Ectodermal cell (in vitro differentiated cells): Measurements from ENCODE around the gene OR51E1. TPM values are rescaled to one million over a fixed set of nuclear protein-coding genes. Genes with fewer than 3 reads are reported as not detected.

ENCODE experiments used
- H3K27ac ChIP-seq: 2 replicates; pipeline ENCODE4 v1.7.0; 2013; ENCODE audit warnings: mild to moderate bottlenecking, low read depth, low read length; ENCODE audit not compliant: insufficient read depth, poor library complexity, severe bottlenecking
- H3K27me3 ChIP-seq: 2 replicates; pipeline ENCODE4 v1.7.0; 2013; ENCODE audit warnings: mild to moderate bottlenecking, low read length; ENCODE audit not compliant: insufficient read depth, control insufficient read depth, poor library complexity, severe bottlenecking
- H3K36me3 ChIP-seq: one replicate; pipeline ENCODE4 v1.7.0; 2013; ENCODE audit warnings: low read length; ENCODE audit not compliant: control insufficient read depth, insufficient read depth
- H3K4me1 ChIP-seq: one replicate; pipeline ENCODE4 v1.7.0; 2013; ENCODE audit warnings: low read length; ENCODE audit not compliant: control insufficient read depth, insufficient read depth
- H3K4me3 ChIP-seq: 2 replicates; pipeline ENCODE4 v1.7.0; 2013; ENCODE audit warnings: low read depth, low read length, control low read depth; ENCODE audit not compliant: insufficient read depth
- H3K9me3 ChIP-seq: 2 replicates; pipeline ENCODE4 v1.7.0; 2013; ENCODE audit warnings: mild to moderate bottlenecking, low read length, moderate library complexity; ENCODE audit not compliant: control insufficient read depth
- WGBS, 2 experiments: methylation state at CpG; one replicate each; pipeline ENCODE4 v1.1.7; 2013; ENCODE audit warnings: missing lambda C conversion rate in 2 of 2; 5-methylcytosine and 5-hydroxymethylcytosine counted together
- polyA plus RNA-seq, 4 experiments: library from polyadenylated mRNA; stranded (reverse); fragments of 50-300 nt; gene quantifications; one replicate each; pipeline ENCODE4 v1.2.3, GENCODE V29; 2013

Gene OR51E1, protein sequence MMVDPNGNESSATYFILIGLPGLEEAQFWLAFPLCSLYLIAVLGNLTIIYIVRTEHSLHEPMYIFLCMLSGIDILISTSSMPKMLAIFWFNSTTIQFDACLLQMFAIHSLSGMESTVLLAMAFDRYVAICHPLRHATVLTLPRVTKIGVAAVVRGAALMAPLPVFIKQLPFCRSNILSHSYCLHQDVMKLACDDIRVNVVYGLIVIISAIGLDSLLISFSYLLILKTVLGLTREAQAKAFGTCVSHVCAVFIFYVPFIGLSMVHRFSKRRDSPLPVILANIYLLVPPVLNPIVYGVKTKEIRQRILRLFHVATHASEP
- not detected for polyA plus RNA-seq (2013, experiment 1 of 4)
- polyA plus RNA-seq (2013, experiment 2 of 4), result not detected
- not detected for polyA plus RNA-seq (2013, experiment 3 of 4)
- polyA plus RNA-seq (2013, experiment 4 of 4), result not detected

DNA sequence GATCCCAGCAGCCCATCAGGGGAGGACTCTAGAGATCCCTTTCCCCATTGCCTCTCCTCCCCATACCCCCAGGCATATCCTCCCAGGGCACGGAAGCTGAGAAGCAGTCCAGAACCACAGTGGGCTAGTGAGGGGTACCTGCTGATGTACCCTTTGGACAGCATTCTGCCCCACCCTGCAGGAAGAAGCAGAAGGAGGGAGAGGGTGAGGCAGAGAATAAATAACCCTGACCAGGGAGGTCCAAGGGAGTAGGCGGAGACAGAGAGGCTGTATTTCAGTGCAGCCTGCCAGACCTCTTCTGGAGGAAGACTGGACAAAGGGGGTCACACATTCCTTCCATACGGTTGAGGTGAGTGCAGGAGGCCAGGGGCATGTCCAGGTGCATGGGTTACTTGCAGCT lies at the start of gene OR51E1:
OR51E1 (plus strand) TSS at position 301 of the 400 bp plus-strand sequence. CDS start 8,545 bp downstream, outside the sequence.
- no peaks in the 10 kb centered on the region for H3K4me1 ChIP-seq
- H3K4me3 ChIP-seq, result no peak within 1 kb of the TSS
- WGBS, 2 experiments, result 90 to 94% methylated on average over 3 of the region's 3 CpGs
- no peaks in the 10 kb centered on the region for H3K36me3 ChIP-seq
- H3K27ac ChIP-seq, result no peak within 1 kb of the TSS
- no peaks in the 10 kb centered on the region for H3K9me3 ChIP-seq
- no peaks in the 10 kb centered on the region for H3K27me3 ChIP-seq

DNA sequence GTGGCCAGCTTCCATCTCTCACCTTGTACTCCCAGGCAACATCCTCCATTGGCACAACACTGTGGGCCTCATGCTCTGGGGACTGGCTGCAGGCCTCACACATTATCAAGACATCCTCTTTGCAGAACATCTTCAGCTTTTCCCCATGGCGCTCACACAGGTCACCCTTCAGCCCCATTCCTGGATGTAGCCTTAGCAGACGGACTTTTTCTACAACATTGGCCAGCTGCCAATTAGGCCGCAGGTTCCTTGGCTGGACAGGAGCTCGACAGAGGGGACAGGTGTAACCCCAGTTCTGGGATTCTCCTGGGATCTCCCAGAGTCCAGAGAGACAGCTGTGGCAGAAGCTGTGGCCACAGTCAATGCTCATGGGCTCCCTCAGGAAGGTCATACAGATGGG lies 38.7 kb upstream of the OR51E1 start:
- WGBS, 2 experiments, result 94 to 97% methylated on average over 4 of the region's 4 CpGs
- no peaks in the 10 kb centered on the region for H3K9me3 ChIP-seq
- peaks cover 18% of the 10 kb centered on the region for H3K36me3 ChIP-seq
- peaks cover 4% of the 10 kb centered on the region for H3K27me3 ChIP-seq
- no peak overlapping the region for H3K27ac ChIP-seq
- H3K4me3 ChIP-seq, result no peak overlapping the region
- H3K4me1 ChIP-seq, result no peaks in the 10 kb centered on the region

DNA sequence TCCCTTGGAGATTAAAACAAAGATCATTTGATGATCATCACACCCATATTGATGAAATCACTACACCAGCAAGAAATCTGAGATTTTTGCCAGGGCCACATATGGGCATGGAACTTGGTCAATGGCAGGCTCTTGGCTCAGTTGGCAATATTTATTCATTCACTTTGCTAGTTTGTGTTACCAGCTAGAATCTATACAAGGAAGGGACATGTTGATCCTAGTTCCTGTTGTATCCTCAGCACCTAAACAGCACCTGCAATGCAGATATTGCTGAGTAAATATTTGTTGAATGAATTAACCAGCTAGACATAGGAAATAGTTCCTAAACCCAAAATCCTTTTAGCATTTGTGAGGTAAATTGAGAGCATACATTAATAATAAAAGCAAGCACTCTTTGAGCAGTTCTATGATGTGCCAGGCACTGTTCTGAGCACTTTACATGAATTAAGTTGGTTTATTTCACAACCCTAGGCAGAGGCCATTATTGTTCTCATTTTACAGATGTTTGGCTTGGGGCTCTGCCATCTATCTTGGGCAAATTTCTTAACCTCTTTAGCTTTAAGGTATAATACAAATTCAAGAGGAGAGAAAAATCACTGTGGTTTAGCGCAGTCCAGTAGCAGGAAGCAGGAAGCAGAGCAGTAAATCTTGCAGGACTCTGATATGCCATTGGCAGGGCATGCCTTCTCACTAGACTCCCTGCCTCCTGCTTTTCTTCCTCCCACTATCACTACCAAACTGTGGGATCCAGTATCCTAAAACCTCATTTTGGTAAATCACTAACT lies 37.4 kb upstream of the OR51E1 start:
- no peaks in the 10 kb centered on the region for H3K4me1 ChIP-seq
- no peak overlapping the region for H3K27ac ChIP-seq
- peaks cover 4% of the 10 kb centered on the region for H3K27me3 ChIP-seq
- WGBS, 2 experiments, result 100% methylated on average over 1 of the region's 1 CpG
- no peak overlapping the region for H3K4me3 ChIP-seq
- no peaks in the 10 kb centered on the region for H3K9me3 ChIP-seq
- peaks cover 6% of the 10 kb centered on the region for H3K36me3 ChIP-seq

DNA sequence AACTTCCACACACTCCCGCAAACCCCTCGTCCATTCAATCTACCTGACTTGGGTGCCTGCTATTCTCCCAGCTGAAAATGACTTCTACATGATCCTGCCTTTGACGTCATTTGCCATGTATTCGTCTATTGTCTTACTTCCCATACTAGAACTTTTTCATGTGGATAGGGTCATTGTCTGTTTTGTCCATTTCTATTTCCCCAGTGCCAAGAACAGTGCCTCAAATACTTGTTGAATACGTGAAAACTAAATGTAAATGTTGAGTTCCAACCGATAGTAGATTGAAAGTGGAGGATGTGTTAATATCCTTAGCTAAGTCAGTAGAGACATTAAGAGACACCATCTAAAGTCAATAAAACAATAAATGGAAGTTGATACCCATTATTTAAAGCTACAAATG lies 36.7 kb upstream of the OR51E1 start:
- no peaks in the 10 kb centered on the region for H3K4me1 ChIP-seq
- peaks cover 4% of the 10 kb centered on the region for H3K27me3 ChIP-seq
- H3K4me3 ChIP-seq, result peak overlapping the region; percentile 62
- H3K36me3 ChIP-seq, result peaks cover 6% of the 10 kb centered on the region
- H3K9me3 ChIP-seq, result no peaks in the 10 kb centered on the region
- WGBS, 2 experiments, result 74 to 79% methylated on average over 6 of the region's 6 CpGs
- no peak overlapping the region for H3K27ac ChIP-seq

DNA sequence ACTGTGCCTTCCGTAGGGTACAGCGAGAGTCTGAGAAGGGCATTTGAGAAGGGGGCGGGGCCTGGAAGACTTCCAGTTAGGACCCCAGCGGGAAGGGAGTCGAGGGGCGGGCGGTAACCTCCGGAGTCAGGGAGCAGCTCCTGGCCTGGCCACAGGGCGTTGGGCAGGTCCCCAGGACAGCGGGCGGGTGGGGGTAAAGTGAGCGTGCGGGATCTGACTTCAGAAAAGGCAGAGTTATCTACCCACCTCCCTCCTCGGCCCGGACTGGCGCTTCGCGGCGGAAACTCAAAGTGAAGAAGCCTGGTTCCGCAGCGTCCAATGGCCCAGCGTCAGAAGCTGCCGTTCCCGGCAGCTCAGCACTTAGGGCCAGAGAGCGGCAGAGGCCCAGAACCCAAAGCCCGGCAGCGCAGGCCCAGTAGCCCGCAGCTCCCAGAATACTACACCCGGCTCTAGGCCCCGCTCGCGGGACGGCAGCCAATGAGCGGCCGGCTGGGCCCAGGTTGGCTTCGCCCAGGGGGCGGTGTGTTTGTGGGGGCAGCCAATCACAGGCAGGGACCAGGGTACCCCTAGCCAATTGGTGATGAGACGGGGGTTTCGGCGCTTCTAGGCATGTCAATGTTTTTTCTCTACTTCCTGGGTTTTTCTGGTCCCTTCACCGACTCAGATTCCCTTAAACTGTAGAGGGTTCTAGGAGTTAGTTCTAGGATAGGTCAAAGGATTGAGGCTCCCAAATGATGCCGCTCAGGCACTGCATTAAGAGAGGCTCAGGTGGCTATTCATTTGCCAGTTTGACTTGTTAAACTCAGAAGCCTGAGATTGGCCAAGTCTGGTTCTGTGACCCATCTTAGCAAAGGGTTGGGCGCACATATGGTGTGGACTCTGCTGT lies 35.8 kb upstream of the OR51E1 start, which contains the start of gene TRIM68:
TRIM68 (minus strand) TSS at position 451 of the 886 bp plus-strand sequence. CDS start 2,727 bp downstream, outside the sequence.
- H3K4me3 ChIP-seq, result peak within 1 kb of the TSS; percentile 62
- peaks cover 6% of the 10 kb centered on the region for H3K36me3 ChIP-seq
- H3K4me1 ChIP-seq, result no peaks in the 10 kb centered on the region
- peak within 1 kb of the TSS; percentile 78 for H3K27ac ChIP-seq
- H3K9me3 ChIP-seq, result no peaks in the 10 kb centered on the region
- peaks cover 4% of the 10 kb centered on the region for H3K27me3 ChIP-seq
- 6 to 7% methylated on average over 43 of the region's 43 CpGs for WGBS, 2 experiments

DNA sequence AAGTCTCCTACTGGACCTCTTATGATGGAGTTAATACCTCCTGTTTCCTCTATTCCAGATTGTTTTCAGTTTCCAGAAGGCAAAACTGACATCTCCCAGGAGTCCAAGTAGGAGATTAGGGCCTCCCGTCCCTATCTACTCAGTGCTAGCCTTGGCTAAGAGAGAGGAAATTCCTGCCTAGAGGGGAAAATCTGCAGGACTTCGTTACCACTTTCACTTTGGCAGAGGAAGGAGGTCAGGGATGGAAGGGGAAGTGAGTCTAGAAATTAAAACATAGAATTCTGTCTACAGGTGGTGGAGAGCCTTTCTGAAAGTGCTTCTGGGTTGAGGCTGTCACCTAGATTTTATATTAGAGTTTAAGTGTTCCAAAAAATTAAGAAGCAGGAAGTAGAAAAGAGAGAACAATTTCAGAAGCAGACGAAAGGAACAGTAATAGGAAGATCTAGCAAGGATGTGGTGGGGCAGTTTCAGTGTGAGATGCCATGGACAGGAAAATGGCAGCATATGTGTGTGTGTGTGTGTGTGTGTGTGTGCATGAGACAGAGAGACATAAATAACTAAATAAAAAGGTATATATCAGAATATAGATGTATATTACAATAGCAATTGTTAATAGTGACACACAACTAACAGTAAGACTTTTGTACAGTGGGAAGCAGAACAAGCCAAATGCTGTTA lies 33.4 kb upstream of the OR51E1 start:
- 83 to 87% methylated on average over 3 of the region's 3 CpGs for WGBS, 2 experiments
- Histone ChIP-seq H3K27me3 (peaks cover 4% of the 10 kb centered on the region), H3K9me3 (no peaks in the 10 kb centered on the region), H3K4me3 (no peak overlapping the region), H3K36me3 (no peaks in the 10 kb centered on the region), H3K4me1 (no peaks in the 10 kb centered on the region), H3K27ac (no peak overlapping the region)

DNA sequence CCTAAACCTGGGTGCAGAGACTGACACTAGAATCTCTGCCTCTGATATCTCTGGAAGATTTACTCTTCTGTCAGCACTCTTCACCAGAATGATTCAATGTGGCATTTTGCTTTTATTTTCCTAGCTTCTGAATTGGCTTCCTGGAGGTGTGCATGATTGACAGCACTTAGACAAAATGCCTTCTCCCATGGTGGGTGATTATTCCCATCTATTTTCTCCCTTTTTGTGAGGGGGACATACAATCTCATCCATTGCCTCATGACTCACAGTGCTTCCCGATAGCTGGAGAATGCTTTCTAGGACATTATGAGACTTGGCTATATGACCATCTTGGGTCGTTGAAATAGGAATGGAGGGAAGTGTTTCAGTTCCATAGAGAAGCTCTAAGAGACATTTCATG lies 31.8 kb upstream of the OR51E1 start:
- Histone ChIP-seq H3K4me1 (no peaks in the 10 kb centered on the region), H3K36me3 (no peaks in the 10 kb centered on the region), H3K27ac (no peak overlapping the region), H3K27me3 (peaks cover 4% of the 10 kb centered on the region), H3K9me3 (no peaks in the 10 kb centered on the region), H3K4me3 (no peak overlapping the region)
- WGBS, 2 experiments, result 79 to 93% methylated on average over 2 of the region's 2 CpGs

DNA sequence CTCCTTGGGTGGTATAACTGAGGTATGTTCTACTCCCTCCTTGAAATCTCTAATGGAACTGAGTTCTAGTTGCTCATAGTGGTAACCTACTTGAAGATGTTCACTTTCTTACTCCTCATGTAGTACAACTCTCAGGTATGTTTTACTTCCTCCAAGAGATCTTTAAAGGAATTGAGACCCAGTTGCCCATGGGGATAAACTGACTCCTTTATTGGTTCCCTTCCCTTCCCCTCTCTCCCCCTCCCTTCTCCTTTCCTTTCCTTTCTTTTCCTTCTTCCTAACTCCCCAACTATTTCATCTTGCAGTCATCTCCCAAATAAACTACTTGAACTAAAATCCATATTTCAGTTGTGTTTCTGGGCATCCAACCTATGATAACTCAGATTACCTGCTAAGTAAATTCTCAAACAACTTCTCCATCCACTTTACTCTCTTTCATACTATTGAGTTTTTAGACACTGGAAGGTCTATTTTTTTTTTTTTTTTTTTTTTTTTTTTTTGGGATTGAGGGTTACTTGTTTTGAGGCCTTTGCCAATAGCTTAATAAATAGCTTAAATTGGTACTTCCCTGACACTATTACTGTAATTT lies 27.8 kb upstream of the OR51E1 start:
- Histone ChIP-seq H3K27ac (no peak overlapping the region), H3K27me3 (no peaks in the 10 kb centered on the region), H3K4me3 (no peak overlapping the region), H3K36me3 (no peaks in the 10 kb centered on the region), H3K4me1 (no peaks in the 10 kb centered on the region), H3K9me3 (no peaks in the 10 kb centered on the region)

DNA sequence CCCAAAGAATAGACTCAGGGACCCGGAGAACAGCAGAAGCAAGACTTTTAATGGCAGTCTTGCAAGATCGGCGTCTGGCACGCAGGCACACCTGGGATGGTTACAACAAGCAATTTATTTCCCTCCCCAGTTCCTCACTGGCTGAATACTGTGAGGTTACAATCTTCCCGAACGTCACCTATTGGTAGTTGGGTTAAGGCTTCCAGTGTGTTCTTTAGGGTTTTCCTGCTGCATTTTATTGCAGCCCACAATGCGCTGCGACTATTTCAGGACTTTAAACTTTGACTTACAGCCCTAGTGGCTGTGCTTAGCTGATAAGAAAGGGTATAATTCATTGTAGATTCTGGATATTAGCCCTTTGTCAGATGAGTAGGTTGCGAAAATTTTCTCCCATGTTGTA lies 24.3 kb upstream of the OR51E1 start:
- 86 to 90% methylated on average over 8 to 9 of the region's 9 CpGs for WGBS, 2 experiments
- Histone ChIP-seq H3K27ac (no peak overlapping the region), H3K27me3 (no peaks in the 10 kb centered on the region), H3K4me1 (no peaks in the 10 kb centered on the region), H3K9me3 (no peaks in the 10 kb centered on the region), H3K4me3 (no peak overlapping the region), H3K36me3 (no peaks in the 10 kb centered on the region)
